ENCODE data around the gene TSEN15. TPM values are rescaled to one million over a fixed set of nuclear protein-coding genes. Genes with fewer than 3 reads are reported as not detected.
A peak's percentile ranks its signal among the peaks of the same experiment; 100 is the strongest.

TSEN15 gene
- total RNA-seq, 3 donors from 2014 or later (not counting 1 experiment from before 2014, with no cell fraction given), result 29.5 to 52.9 (median 34.3) TPM

DNA sequence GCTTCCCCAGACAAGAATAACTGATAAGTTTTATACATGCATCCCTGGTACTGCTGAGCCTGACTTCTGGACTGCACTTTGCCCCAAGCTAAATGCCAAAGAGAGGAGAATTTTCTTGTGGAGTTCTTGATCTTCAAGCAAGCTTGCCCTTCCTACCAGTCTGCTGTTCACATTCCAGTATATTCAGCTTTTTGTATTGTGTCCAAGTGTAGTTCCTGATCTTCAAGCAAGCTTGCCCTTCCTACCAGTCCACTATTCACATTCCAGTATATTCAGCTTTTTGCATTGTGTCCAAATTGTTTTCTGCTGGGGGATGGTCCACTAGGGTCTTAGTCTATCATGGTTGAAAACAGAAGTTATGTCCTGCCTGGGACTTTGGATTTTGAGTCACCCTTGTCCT is 894 bp upstream of the TSEN15 start:
- H3K36me3 ChIP-seq (ENCODE audit: control insufficient read depth, insufficient read depth, low read length), result peaks cover 2% of the 10 kb centered on the region

GRCh38 chr1:184051138-184051484 is 419 bp upstream of the TSEN15 start:
- DNase-seq (no peak), ATAC-seq (no peak)
- Mint-ChIP-seq H3K9me3 (no peaks in the 10 kb centered on the region), H3K36me3 (no peaks in the 10 kb centered on the region), H3K27me3 (ENCODE audit: low read depth in 2 of 2) (peaks cover 13 to 25% of the 10 kb centered on the region in 2 donors), H3K27ac (peak overlapping the region; percentile 90 to 93), H3K4me3 (peak overlapping the region; percentile 98), H3K4me1 (peaks cover 33 to 39% of the 10 kb centered on the region in 2 donors)
- H3K9me3 ChIP-seq (ENCODE audit: control insufficient read depth, insufficient read depth, low read length), result no peaks in the 10 kb centered on the region
- H3K4me3 ChIP-seq (ENCODE audit: low read length), result peak overlapping the region; percentile 94
- WGBS (ENCODE audit: insufficient coverage), result 2% methylated on average over 6 of the region's 6 CpGs
- peaks cover 6% of the 10 kb centered on the region for H3K27me3 ChIP-seq (ENCODE audit: control insufficient read depth, insufficient read depth, low read length)
- no peak for TF ChIP-seq CTCF (IDR thresholded peaks at IDR 0.05)
- peak overlapping the region; percentile 73 for H3K27ac ChIP-seq (ENCODE audit: low read length)
- H3K4me1 ChIP-seq (ENCODE audit: control insufficient read depth, insufficient read depth, low read length), result no peaks in the 10 kb centered on the region
- intact Hi-C loops (cut with micrococcal nuclease), result loop anchor here (5.0 to 10.0 kb wide), 2 partner anchors 94 to 334 kb away; partner anchors contain the start of gene C1orf21
- peaks cover 2% of the 10 kb centered on the region for H3K36me3 ChIP-seq (ENCODE audit: control insufficient read depth, insufficient read depth, low read length)

More for the DNA sequence above, 894 bp upstream of the TSEN15 start:
- no peaks in the 10 kb centered on the region for H3K4me1 ChIP-seq (ENCODE audit: control insufficient read depth, insufficient read depth, low read length)
- peak overlapping the region; percentile 73 for H3K27ac ChIP-seq (ENCODE audit: low read length)
- H3K27ac Mint-ChIP-seq, result peak overlapping the region; percentile 90 to 93
- ATAC-seq (no peak), DNase-seq (no peak)
- intact Hi-C loops (cut with micrococcal nuclease), result loop anchor here (5.0 to 10.0 kb wide), 2 partner anchors 93 to 334 kb away; partner anchors contain the start of gene C1orf21
- no peaks in the 10 kb centered on the region for H3K9me3 ChIP-seq (ENCODE audit: control insufficient read depth, insufficient read depth, low read length)
- H3K27me3 ChIP-seq (ENCODE audit: control insufficient read depth, insufficient read depth, low read length), result peaks cover 6% of the 10 kb centered on the region
- TF ChIP-seq CTCF (IDR thresholded peaks at IDR 0.05), result no peak
- H3K36me3 Mint-ChIP-seq, result no peaks in the 10 kb centered on the region
- no peaks in the 10 kb centered on the region for H3K9me3 Mint-ChIP-seq
- H3K4me3 Mint-ChIP-seq, result peak overlapping the region; percentile 98
- H3K4me3 ChIP-seq (ENCODE audit: low read length), result no peak overlapping the region
- H3K27me3 Mint-ChIP-seq (ENCODE audit: low read depth in 2 of 2), result peaks cover 13 to 28% of the 10 kb centered on the region in 2 donors
- H3K4me1 Mint-ChIP-seq, result peaks cover 33 to 39% of the 10 kb centered on the region in 2 donors

DNA sequence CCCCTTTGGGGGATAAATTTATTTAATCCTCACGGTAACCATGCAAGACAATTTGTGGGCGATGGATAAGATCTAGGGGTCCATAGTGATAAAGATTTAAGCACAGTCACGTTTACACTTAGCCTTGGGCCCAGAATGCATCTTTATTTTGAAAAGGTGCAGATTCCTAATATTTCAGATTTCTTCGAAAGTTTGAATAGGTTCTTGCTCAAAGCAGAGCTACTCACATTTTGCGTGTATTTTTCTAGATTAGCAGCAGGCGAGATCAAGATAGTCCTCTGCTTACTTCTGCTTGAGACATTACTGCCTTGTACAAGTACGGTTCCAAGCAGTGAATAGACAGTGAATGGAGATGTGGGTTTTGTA is 647 bp downstream of the TSEN15 start:
- Mint-ChIP-seq H3K4me3 (peak overlapping the region; percentile 98), H3K27me3 (ENCODE audit: low read depth in 2 of 2) (peaks cover 12 to 22% of the 10 kb centered on the region in 2 donors), H3K9me3 (no peaks in the 10 kb centered on the region), H3K4me1 (peaks cover 42 to 43% of the 10 kb centered on the region in 2 donors), H3K27ac (peak overlapping the region; percentile 90 to 93), H3K36me3 (no peaks in the 10 kb centered on the region)
- Histone ChIP-seq H3K4me1 (ENCODE audit: control insufficient read depth, insufficient read depth, low read length) (no peaks in the 10 kb centered on the region), H3K4me3 (ENCODE audit: low read length) (peak overlapping the region; percentile 94), H3K36me3 (ENCODE audit: control insufficient read depth, insufficient read depth, low read length) (peaks cover 4% of the 10 kb centered on the region), H3K27ac (ENCODE audit: low read length) (peak overlapping the region; percentile 69), H3K27me3 (ENCODE audit: control insufficient read depth, insufficient read depth, low read length) (peaks cover 6% of the 10 kb centered on the region), H3K9me3 (ENCODE audit: control insufficient read depth, insufficient read depth, low read length) (no peaks in the 10 kb centered on the region)
- TF ChIP-seq CTCF (IDR thresholded peaks at IDR 0.05), result no peak
- ATAC-seq (no peak), DNase-seq (no peak)
- 12% methylated on average over 7 of the region's 7 CpGs for WGBS (ENCODE audit: insufficient coverage)
- intact Hi-C loops (cut with micrococcal nuclease), result loop anchor here (5.0 to 10.0 kb wide), 2 partner anchors 95 to 333 kb away; partner anchors contain the start of gene C1orf21

DNA sequence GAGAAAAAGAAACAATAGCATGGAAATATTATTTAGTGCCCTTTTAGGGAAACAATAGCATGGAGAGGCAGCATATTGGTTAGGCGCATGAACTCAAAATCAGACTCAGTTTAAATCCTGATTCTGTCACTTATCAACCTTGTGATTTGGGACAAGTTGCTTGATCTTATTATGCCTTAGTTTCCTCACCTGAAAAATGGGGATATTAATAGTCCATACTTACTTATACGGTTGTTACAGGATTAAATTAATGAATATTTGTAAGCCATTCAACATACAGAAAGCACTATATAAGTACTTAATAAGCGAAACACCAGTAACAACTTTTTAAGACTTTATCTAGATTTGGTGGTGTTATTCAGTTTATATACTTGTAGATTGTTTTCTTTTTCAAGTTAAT is 1.2 kb downstream of the TSEN15 start:
- no peak for DNase-seq
- ATAC-seq, result no peak
- intact Hi-C loops (cut with micrococcal nuclease), result loop anchor here (5.0 to 10.0 kb wide), 2 partner anchors 95 to 332 kb away; partner anchors contain the start of gene C1orf21
- peaks cover 6% of the 10 kb centered on the region for H3K27me3 ChIP-seq (ENCODE audit: control insufficient read depth, insufficient read depth, low read length)
- H3K27me3 Mint-ChIP-seq (ENCODE audit: low read depth in 2 of 2), result peaks cover 10 to 22% of the 10 kb centered on the region in 2 donors
- peaks cover 43% of the 10 kb centered on the region in 2 donors for H3K4me1 Mint-ChIP-seq
- no peaks in the 10 kb centered on the region for H3K4me1 ChIP-seq (ENCODE audit: control insufficient read depth, insufficient read depth, low read length)
- H3K36me3 Mint-ChIP-seq, result no peaks in the 10 kb centered on the region
- peaks cover 7% of the 10 kb centered on the region for H3K36me3 ChIP-seq (ENCODE audit: control insufficient read depth, insufficient read depth, low read length)
- no peak overlapping the region for H3K27ac ChIP-seq (ENCODE audit: low read length)
- no peaks in the 10 kb centered on the region for H3K9me3 ChIP-seq (ENCODE audit: control insufficient read depth, insufficient read depth, low read length)
- H3K4me3 Mint-ChIP-seq, result peak overlapping the region; percentile 98
- H3K27ac Mint-ChIP-seq, result peak overlapping the region in 1 of 2 donors; percentile 90
- 100% methylated on average over 1 of the region's 3 CpGs for WGBS (ENCODE audit: insufficient coverage)
- no peak overlapping the region for H3K4me3 ChIP-seq (ENCODE audit: low read length)
- TF ChIP-seq CTCF (IDR thresholded peaks at IDR 0.05), result no peak
- H3K9me3 Mint-ChIP-seq, result no peaks in the 10 kb centered on the region
